ENCODE data around the gene PPP1R9A. TPM values are rescaled to one million over a fixed set of nuclear protein-coding genes. Genes with fewer than 3 reads are reported as not detected.

The PPP1R9A gene
- polyA plus RNA-seq, 1 donor from 2014 or later = 2.2 TPM

DNA sequence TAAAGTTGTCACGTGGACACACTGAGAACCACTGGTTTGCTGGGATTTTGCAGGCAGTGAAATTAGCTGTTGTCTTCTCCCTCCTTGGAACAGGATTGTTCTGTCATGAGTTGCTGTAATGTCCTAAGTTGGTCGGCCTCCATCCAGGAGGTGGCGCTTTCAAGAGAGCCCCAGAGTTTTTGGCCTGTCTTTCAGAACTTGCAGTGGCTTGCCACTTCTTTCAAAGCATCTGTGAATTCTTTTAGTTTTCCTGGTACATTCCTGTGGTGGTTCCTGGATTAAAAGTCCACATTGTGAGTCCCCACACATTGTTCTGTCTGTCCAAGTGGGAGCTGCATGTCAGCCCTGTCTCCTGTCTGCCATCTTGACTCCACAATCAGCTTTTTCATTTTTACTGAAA, 283.1 kb downstream of the PPP1R9A start:
- H3K9me3 Mint-ChIP-seq = peaks cover 0 to 2% (median 0%) of the 10 kb centered on the region in 3 donors
- H3K36me3 Mint-ChIP-seq = peaks cover 2% of the 10 kb centered on the region
- H3K27me3 Mint-ChIP-seq = no peaks in the 10 kb centered on the region
- H3K27ac Mint-ChIP-seq = no peak overlapping the region
- H3K4me3 Mint-ChIP-seq = no peak overlapping the region
- H3K4me1 Mint-ChIP-seq = no peaks in the 10 kb centered on the region

DNA sequence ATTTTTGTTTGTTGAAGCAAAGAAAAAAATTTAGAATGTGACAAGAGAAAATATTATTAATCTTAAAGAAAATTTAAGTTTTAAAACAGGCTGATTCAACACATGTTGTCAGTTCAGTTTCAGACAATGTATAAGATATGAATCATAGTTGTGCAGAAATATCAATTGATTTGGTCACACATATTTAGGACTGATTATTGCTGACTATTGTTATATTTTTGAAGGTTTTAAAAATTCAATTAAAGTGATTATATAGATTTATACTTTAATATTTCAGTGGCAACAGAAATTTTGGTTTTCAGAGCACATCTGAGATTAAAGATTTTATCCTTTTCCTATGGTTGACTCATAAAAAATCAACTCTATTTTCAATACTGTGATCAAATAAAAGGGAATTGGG, 284.4 kb downstream of the PPP1R9A start:
- Mint-ChIP-seq H3K4me3 (no peak overlapping the region), H3K9me3 (peaks cover 0 to 2% (median 0%) of the 10 kb centered on the region in 3 donors), H3K27me3 (no peaks in the 10 kb centered on the region), H3K27ac (no peak overlapping the region), H3K4me1 (no peaks in the 10 kb centered on the region), H3K36me3 (peaks cover under 1% of the 10 kb centered on the region)

- H3K36me3 Mint-ChIP-seq = no peaks in the 10 kb centered on the region
- no peaks in the 10 kb centered on the region for H3K9me3 Mint-ChIP-seq
- no peaks in the 10 kb centered on the region for H3K27me3 Mint-ChIP-seq
- no peak overlapping the region for H3K27ac Mint-ChIP-seq
- no peaks in the 10 kb centered on the region for H3K4me1 Mint-ChIP-seq
- H3K4me3 Mint-ChIP-seq = no peak overlapping the region
Measured at GRCh38 chr7:95198863-95199262, 291.5 kb downstream of the PPP1R9A start.

DNA sequence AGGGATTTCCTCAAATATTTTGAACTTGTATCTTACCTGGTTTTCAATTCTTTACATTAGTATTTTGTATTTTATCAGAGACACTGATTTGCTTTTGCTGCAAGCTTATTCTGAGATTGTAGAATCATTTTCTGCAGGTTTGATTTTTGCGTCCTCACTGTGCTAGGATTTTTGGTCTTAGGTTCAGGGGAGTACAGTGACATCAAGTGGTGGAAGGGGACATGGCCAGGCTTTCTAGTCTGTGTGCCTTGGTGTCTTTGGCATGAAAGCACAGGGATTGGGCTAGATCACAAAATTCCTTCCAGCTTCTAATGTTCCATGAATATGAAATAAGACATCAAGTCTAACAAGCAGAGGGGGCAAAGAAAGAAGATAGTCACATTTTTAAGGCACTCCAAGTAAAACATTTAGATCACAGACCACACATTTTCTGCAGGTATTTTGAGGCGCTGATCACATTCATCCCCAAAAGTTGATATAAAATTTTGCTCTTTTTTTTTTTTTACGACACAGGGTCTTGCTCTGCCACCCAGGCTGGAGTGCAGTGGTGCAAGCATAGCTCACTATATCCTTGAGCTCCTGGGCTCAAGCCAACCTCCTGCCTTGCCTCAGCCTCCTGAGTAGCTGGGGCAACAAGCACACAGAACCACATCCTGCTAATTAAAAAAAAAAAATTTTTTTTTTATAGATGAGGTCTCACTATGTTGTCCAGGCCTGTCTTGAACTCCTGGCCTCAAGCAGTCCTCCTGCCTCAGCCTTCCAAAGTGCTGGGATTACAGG, 292.6 kb downstream of the PPP1R9A start:
- H3K9me3 Mint-ChIP-seq = no peaks in the 10 kb centered on the region
- no peak overlapping the region for H3K27ac Mint-ChIP-seq
- H3K36me3 Mint-ChIP-seq = no peaks in the 10 kb centered on the region
- no peaks in the 10 kb centered on the region for H3K4me1 Mint-ChIP-seq
- H3K27me3 Mint-ChIP-seq = no peaks in the 10 kb centered on the region
- H3K4me3 Mint-ChIP-seq = no peak overlapping the region

- H3K36me3 Mint-ChIP-seq = no peaks in the 10 kb centered on the region
- no peak overlapping the region for H3K4me3 Mint-ChIP-seq
- no peaks in the 10 kb centered on the region for H3K4me1 Mint-ChIP-seq
- no peak overlapping the region for H3K27ac Mint-ChIP-seq
- no peaks in the 10 kb centered on the region for H3K9me3 Mint-ChIP-seq
- H3K27me3 Mint-ChIP-seq = no peaks in the 10 kb centered on the region
Measured at GRCh38 chr7:95200741-95201140, 293.3 kb downstream of the PPP1R9A start.

- Mint-ChIP-seq H3K4me3 (no peak overlapping the region), H3K27me3 (no peaks in the 10 kb centered on the region), H3K36me3 (no peaks in the 10 kb centered on the region), H3K9me3 (no peaks in the 10 kb centered on the region), H3K4me1 (no peaks in the 10 kb centered on the region), H3K27ac (no peak overlapping the region)
Measured at GRCh38 chr7:95201727-95202126, 294.3 kb downstream of the PPP1R9A start.

GRCh38 chr7:95204618-95205017, 297.2 kb downstream of the PPP1R9A start:
- Mint-ChIP-seq H3K36me3 (no peaks in the 10 kb centered on the region), H3K4me1 (no peaks in the 10 kb centered on the region), H3K27ac (no peak overlapping the region), H3K9me3 (no peaks in the 10 kb centered on the region), H3K4me3 (no peak overlapping the region), H3K27me3 (no peaks in the 10 kb centered on the region)

DNA sequence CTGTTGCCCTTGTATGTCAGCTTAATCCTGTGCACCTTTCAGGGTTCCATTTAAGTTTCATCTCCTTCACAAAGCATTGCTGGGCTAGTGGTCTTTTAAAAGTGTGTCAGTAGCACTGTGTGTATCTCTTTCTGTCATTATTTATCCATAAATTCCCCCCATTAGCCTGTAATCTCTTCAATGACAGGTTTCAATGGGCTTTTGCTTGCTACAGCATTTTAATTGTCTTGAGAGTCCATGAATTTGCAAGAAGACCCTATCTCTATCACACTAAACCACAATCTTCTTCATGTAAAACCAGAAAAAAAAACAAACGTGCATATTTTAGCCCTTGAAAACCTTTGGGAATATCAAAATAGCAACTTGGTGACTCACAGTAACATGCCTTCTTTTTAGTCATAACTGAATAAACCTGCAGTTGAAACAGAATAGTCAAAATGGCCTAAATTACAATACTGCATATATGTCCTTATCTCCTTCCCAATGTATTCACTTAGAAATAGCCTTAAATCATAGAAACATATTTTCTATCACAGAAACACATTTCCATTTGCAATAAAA, 298.4 kb downstream of the PPP1R9A start:
- Mint-ChIP-seq H3K4me1 (no peaks in the 10 kb centered on the region), H3K9me3 (peaks cover 0 to under 1% (median 0%) of the 10 kb centered on the region in 3 donors), H3K36me3 (no peaks in the 10 kb centered on the region), H3K27me3 (no peaks in the 10 kb centered on the region), H3K4me3 (no peak overlapping the region), H3K27ac (no peak overlapping the region)

GRCh38 chr7:95209276-95209675, 301.9 kb downstream of the PPP1R9A start:
- H3K27me3 Mint-ChIP-seq = no peaks in the 10 kb centered on the region
- no peak overlapping the region for H3K27ac Mint-ChIP-seq
- H3K4me1 Mint-ChIP-seq = no peaks in the 10 kb centered on the region
- H3K4me3 Mint-ChIP-seq = no peak overlapping the region
- H3K9me3 Mint-ChIP-seq = peaks cover 0 to 2% (median 0%) of the 10 kb centered on the region in 3 donors
- no peaks in the 10 kb centered on the region for H3K36me3 Mint-ChIP-seq

GRCh38 chr7:95209788-95210187, 302.4 kb downstream of the PPP1R9A start:
- peaks cover 0 to 2% (median 0%) of the 10 kb centered on the region in 3 donors for H3K9me3 Mint-ChIP-seq
- no peaks in the 10 kb centered on the region for H3K4me1 Mint-ChIP-seq
- H3K27ac Mint-ChIP-seq = no peak overlapping the region
- no peaks in the 10 kb centered on the region for H3K36me3 Mint-ChIP-seq
- H3K27me3 Mint-ChIP-seq = no peaks in the 10 kb centered on the region
- no peak overlapping the region for H3K4me3 Mint-ChIP-seq

DNA sequence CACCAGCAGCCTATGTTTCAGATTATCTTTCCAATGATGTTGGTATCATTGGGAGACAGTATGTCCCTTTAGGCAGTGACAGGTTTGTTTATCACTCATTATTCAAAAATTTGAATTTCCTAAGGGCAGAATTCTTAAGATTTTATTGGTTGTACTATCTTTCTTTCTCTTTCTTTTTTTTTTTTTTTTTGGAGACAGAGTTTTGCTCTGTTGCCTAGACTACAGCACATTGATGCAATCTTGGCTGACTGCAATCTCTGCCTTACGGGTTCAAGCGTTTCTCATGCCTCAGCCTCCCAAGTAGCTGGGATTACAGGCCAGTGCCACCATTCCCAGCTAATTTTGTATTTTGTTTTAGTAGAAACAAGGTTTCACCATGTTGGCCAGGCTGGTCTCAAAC, 305.8 kb downstream of the PPP1R9A start:
- Mint-ChIP-seq H3K27me3 (no peaks in the 10 kb centered on the region), H3K27ac (no peak overlapping the region), H3K36me3 (no peaks in the 10 kb centered on the region), H3K9me3 (peaks cover 0 to 5% (median 0%) of the 10 kb centered on the region in 3 donors), H3K4me1 (no peaks in the 10 kb centered on the region), H3K4me3 (no peak overlapping the region)

DNA sequence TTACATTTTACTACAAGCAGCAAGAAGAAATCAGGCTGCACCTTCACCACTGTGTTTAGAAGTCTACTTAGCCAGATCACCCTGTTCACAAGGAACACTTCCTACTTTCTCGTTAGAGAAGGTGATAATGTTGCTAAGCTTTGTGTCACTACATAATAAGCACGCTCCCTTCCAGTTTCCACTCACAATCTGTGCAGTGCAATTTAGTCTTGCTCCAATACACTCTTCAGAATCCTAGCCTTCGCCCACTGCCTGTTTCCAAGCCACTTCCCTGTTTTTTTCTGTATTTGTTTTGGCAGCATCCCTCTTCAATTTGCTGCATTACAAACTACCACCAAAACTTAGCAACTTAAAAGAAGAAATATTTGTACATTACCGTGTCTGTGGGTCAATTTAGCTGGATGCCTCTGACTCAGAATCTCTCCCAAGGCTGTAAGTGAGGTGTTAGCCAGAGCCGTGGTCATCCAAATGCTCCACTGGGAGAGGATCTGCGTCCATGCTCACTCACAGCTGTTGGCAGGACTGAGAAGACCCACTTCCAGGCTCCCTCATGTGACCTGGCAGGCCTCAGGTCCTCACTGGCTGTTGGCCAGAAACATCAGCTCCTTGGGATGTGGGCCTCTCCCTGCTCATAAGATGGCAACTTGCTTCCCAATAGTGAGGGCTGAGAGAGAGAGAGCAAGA, 306.6 kb downstream of the PPP1R9A start:
- Mint-ChIP-seq H3K27ac (no peak overlapping the region), H3K36me3 (no peaks in the 10 kb centered on the region), H3K4me3 (no peak overlapping the region), H3K9me3 (peaks cover 0 to 5% (median 0%) of the 10 kb centered on the region in 3 donors), H3K4me1 (no peaks in the 10 kb centered on the region), H3K27me3 (no peaks in the 10 kb centered on the region)

DNA sequence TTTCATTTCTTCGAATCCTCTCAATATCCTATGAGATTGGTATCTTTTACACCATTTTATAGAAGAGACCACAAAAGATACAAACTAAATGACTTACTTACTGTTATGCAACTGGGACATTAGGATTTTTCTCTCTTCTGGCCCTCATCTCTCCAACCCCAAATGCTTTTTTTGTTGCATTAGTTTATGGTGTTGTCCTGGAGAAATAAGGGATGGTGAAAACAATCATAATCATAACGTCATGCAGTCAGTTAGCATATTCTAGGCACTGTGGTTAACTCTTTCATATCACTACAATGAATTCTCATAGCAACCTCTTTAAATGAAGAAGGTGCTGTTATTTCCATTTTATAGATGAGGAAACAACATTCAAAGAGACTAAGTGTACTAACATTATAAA, 312.3 kb downstream of the PPP1R9A start:
- H3K9me3 Mint-ChIP-seq = peaks cover 0 to 4% (median 0%) of the 10 kb centered on the region in 3 donors
- H3K4me1 Mint-ChIP-seq = no peaks in the 10 kb centered on the region
- no peak overlapping the region for H3K27ac Mint-ChIP-seq
- H3K4me3 Mint-ChIP-seq = no peak overlapping the region
- H3K27me3 Mint-ChIP-seq = no peaks in the 10 kb centered on the region
- H3K36me3 Mint-ChIP-seq = peaks cover 2% of the 10 kb centered on the region

DNA sequence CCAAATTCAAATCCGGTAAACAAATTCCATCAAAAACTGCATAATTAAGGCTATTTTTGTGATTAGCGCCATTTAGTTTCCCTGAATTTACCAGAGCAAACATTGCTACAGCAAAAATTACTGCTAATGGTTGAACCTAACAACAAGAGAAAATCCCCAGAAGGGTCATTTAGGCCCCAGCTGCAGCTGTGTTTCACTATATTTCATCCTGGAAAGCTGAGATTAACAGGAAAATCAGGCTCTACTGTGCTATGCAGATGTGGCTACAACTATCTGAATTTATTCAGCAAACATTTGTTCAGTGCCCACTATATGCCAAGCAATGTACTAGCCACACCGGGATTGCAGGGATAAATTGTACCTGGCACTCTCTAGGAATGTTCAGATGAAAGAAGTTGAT, 312.9 kb downstream of the PPP1R9A start:
- Mint-ChIP-seq H3K36me3 (peaks cover 2% of the 10 kb centered on the region), H3K27ac (no peak overlapping the region), H3K27me3 (no peaks in the 10 kb centered on the region), H3K9me3 (peaks cover 0 to 4% (median 0%) of the 10 kb centered on the region in 3 donors), H3K4me3 (no peak overlapping the region), H3K4me1 (no peaks in the 10 kb centered on the region)

DNA sequence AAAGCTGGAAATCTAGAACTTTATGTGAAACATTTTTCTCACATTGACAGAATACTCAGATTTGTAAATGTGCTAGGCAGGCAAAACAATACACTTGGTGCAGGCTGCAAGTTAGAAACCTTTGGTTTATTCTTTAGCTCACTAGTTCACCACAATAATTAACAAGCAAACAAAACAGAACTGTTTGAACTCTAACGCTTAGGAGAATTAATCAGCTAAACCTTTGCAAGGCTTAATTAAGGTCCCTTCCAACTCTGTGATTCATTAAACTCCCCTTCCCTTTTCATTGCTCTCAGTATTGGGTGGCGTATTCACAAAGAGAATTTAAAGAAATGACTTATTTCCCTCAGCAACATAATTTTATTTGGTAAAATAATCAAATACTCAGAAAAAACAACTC, 317.9 kb downstream of the PPP1R9A start:
- no peak overlapping the region for H3K27ac Mint-ChIP-seq
- H3K4me3 Mint-ChIP-seq = no peak overlapping the region
- H3K4me1 Mint-ChIP-seq = no peaks in the 10 kb centered on the region
- peaks cover 0 to 6% (median 3%) of the 10 kb centered on the region in 3 donors for H3K9me3 Mint-ChIP-seq
- H3K36me3 Mint-ChIP-seq = peaks cover 2% of the 10 kb centered on the region
- H3K27me3 Mint-ChIP-seq = no peaks in the 10 kb centered on the region

Measured in IgD-negative memory B cell (primary cell).